Measurements from ENCODE around the gene ALDOC.
"Not testable (repeated sequence)": the region's sequence is repeated elsewhere in the genome, so short reads cannot be mapped to it uniquely, and the experiment has no call there.

ALDOC gene

DNA sequence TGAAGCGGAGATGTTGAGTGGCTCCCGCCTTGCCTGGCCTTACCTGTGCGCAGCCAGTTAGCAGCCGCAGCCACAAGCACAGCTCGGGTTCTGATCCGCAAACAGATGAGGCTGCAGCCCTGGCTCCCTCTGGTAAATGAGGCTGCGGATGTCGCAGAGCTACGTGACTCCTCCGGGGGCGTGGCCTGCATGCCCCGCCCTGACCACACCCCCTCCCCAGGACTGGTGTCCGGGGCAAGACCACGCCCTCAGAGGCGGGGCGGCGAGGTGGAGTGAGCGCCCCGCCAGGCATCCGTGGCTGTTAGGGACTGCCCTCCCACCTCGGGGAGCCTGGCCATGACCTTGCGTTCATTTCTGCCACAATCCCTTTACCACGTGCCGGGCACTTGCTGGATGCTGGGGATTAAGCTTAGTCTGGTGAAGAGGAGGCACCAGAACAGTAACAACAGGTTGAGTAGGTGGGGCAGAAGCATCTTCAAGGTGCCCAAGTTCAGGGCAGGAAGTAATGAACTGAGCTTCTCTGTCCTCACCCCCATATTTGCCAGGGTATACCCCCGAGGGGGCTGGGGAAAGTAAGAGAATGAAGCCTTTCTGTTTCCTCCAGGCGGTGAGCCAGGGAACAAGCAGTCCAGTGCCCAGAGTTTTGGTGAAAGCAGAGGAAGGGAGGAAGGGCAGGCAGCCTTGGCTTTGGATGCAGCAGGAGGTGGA lies at the start of gene ALDOC:
Gene ALDOC (minus strand): TSS at position 138 of the 708 bp plus-strand sequence. CDS start 1,363 bp downstream, outside the sequence.
- peak; percentile 97 for DNase-seq

DNA sequence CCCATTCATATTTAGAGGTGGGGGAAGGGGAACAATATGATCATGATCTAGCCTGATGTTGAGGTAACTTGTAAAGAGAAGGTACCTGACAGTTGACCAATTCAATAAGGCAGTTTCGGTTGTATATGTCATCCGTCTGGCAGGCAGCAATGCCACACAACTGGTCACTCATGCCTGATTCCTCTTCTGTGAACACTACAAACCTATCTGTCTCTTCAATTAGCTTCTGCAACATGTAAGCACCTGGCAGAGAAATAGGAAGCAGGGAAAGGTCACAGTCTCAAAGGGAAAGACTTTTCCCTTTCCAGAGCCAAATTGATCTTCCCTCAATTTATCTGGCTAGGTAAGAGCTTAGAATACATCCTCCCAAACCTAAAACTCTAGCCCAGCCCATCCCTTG lies 47.5 kb upstream of the ALDOC start:
- DNase-seq, result no peak

DNA sequence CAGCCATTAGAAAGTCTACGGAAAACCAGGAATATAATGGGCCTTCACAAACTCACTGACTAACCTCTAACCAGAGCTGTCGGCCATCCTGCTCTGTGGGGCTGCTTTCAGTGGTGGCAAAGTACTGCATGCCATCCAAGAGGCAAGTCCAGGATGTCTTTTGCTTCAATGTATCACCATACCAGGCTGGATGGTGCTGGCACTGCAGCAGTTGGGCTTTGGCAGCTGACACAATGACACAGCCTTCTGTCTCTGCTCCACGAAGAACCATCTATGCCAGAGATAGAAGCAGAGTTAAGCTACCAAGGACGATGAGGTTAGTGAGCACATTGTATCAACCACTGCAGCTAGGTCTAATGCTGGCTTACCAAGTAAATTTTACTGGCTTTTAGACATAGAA lies 47.0 kb upstream of the ALDOC start:
- DNase-seq, result no peak

DNA sequence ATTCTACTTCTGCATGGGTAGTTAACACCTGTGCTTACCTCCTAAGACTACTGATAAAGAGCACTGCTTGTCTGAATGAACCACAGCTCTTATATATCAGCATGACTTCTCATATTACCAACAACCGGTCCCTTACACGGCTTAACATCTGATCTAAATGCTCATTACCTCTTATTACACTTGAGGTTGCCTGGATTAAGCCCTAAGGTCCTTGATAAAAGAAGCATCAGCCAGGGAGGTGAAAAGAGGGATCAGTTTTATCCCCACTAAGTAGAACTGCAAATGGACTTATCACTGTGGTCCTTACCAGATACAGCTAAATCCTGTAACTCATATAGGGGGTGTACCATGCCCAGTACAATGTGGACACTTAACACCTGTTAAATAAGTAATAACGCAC lies 45.5 kb upstream of the ALDOC start:
- no peak for DNase-seq

DNA sequence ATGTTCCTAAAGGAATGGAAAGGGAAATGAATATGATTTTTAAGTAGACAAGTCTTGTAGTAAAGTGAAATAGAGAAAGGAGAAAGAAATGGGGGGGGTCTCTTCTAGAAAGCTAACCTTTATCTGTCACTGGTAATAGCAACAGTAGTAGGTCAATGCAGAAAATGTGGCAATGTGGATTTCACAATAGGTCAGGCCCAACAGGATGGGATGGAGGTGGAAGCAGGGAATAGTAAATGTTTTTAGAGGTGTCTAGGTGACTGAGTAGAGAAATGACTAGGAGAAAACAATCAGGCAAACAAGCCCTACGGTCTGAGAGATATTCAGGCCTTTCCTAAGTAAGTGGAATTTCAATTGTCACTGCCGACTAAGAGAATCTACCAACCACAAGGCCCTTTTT lies 43.3 kb upstream of the ALDOC start:
- DNase-seq, result no peak

DNA sequence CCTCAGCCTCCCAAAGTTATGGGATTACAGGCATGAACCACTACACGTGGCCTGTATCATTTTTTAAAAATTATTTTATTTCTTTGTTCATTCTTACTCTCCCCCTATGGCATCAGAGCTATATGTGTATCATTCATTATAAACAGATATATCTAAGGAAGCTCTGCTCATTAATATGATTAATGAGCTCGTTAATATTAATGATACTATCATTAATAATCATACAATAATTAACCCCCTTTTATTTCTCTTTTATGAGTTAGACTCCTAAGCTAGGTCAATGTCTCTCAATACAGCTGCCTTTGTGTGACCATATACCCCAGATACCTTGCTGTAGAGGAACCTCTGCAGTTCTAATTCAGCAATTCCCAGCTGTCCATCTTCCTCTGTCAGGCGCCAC lies 41.8 kb upstream of the ALDOC start:
- DNase-seq, result no peak

DNA sequence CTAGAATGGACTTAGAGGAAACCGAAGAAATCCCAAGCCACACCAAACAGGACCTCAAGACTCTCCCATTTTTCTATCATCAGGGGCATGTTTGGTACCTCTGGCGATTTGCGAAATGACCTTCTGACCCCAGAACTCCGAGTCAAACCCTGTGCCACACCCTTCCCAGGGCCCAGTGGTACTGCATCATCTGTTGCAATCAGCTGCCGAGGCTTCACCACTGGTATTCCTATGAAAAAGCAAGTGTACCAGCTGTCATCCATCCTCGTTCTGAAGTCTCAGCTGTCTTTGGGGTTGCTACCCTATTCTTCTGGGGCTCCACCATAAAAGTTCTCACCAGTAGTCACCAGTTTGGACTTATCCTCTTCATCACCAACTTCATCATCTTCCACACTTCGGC lies 39.6 kb upstream of the ALDOC start:
- no peak for DNase-seq

DNA sequence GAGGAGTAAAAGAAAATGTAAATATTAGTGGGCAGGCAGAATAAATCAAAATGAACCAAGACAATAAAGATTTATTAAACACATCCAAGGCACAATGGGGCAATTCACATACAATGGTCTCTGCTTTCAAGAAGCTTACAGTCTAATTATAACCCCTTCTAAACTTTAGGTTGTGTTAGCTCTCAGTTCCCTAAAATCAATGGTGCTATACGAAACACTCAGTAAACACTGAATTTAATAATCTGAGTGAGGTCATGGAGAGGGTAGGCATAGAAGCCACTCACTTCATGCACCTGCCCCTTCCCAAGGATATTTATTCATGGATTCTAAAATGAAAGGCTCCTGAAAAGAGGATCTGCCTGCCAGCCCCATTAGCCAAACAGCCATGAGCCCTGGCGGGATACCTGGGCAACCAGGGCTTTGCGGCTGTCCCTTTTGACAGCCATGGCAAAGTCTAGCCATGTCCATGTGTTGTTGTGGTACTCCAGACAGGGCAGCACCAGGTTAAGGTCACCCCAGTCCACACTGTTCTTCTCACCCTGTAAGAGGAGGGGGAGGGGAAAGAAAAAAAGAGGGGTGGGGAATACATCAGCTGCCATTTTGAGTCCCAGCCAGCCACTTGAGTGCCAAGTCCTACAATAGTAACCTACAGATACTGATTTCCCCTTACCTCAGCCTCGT lies 38.7 kb upstream of the ALDOC start:
- DNase-seq, result no peak

DNA sequence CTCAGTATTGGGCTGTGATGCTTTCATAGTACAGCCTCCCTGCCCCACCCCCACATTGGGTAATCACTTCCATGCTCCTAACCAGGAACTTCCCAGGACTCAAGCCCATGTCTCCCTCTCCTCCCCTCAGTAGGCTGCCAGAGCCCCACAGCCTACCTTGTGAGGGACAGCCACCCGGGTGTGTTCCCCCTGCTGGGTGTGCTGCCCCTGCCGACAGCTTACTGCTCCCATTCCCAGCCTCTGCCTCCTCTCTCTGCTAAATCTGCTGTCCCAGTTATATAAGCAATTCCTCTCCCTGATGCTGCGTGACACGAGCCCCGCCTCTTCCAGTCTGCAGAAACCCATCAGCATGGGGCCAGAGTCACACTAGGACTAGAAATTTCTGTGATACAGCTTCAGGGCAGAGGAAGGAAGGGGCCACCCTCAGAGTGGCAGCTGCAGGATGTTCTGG lies 37.3 kb upstream of the ALDOC start, which contains the start of gene RSKR:
Gene RSKR (minus strand): TSS at position 255 of the 451 bp plus-strand sequence. CDS start 24 bp downstream, at position 231.
- no peak for DNase-seq

DNA sequence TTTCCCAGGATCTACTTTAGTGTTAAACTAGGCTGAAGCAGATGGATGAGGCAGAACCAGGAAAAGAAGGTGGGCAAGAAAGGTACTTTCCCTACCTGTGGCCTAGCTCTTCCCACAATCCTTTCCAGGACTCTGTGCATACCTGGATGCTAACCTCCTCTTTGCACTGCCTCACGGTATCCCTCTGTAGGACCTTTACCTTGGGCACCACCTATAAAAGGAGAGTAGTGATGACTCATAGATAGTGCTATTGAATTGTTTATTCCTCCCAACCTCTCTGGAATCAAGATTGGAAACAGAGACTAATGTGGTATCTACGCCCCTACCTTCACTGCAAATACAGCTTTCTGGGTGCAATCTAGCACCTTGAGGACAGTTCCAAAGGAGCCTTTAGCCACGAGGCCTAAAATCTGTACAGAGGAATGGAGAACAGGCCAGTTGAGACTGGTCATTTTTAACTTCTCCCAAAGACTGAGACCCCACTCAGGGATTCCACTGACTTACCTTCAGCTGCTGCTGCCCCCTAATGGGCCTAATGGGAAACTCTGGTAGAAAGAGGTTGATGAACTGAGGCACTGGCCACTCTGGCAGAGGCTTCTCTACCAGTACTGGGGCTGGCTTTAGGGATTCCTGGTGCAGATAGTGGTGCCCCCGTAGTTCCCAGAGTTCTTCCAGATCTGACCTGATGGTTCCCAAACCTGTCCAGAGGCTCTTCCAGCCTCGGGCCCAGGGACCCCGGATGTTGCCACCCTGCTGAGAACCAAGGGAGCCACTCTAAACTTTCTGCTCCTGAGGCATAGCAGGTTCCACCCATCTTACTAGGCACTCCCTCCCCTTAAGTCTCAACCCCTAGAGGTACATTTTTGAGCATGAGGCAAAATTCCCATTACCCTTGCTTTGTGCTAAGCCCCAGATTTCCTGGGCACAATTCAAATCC lies 36.5 kb upstream of the ALDOC start:
- DNase-seq, result peak; percentile 35

DNA sequence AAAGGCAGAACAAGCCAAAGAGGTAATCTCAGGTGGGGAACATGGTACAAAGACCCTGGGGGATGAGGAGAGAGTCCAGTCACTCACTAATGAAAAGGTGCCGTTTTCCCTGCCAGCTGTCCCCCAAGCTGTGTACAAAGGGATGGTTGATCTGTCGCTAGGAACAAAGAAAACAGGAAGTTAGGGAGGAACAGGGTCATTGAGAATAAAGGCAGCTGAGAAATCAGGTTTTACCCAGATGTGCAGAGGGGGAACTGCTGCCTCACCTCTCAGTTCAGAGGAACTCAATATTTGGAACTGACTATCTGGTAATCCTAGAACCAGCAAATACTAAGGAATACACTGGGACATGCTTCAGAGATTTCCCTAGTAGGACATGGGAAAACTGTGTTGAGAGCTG lies 35.8 kb upstream of the ALDOC start:
- DNase-seq, result no peak

DNA sequence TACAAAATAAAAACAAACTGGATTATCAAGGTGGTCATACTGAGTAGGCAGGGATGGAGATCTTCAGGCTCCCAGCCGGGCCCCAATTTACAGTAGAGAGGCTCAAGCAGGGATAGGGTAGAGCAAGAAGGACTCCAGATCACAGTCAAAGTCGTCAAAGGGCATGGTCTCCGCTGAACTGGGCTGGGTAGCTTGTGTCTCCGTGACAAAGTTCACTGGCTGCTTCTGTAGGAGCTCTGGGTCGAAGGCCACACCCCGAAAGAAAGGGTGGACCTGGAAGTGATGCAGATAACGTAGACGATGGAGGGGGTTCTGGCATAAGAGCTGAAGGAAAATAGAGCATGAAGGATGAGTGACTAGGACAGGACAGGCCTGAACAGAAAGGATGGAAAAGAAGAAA lies 33.7 kb upstream of the ALDOC start:
- DNase-seq, result no peak

DNA sequence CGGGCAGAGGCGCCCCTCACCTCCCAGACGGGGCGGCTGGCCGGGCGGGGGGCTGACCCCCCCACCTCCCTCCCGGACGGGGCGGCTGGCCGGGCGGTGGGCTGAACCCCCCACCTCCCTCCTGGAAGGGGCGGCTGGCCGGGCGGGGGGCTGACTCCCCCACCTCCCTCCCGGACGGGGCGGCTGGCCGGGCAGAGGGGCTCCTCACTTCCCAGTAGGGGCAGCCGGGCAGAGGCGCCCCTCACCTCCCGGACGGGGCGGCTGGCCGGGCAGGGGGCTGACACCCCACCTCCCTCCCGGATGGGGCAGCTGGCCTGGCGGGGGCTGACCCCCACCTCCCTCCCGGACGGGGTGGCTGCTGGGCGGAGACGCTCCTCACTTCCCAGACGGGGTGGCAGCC lies 27.3 kb upstream of the ALDOC start:
- DNase-seq, result not testable (repeated sequence)

DNA sequence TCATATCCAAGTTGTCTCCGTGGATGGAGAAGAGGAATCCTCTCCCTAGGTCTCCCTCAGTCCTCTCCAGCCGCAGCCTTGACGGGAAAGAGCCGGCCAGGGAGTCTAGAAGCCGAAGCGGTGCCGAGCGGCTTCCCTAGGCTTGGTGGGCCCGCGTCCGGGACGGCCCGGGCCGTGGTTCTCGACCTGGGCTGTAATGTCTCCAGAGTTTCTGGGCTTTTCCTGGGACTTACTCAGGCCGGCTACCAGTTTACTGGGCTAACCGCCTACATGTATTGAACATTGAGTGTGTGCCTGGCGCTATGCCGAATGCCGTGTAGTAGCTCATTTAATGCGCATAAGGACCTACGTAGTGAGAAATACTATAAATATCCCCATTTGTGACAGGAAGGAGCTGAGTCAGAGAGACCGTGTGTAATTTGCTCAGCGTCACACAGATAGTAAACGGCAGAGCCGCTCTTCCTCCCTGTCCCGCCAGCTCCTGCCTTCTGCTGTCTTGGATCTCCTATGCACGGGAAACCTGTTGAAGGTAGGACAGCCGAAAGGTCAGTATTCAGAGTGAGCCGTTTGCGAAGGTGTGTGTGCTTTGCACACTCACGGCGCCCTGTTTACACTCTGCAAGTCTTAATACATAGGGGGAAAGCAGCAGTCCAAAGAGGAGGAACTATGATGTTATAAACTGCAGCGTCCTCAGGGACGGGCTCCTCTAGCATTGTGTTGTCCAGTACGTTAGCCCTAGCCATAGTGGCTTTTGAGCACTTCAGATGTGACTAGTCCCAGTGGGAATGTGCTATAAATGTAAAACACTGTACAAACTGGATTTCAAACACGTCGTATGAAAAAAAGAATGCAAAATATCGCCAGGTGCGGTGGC lies 22.9 kb upstream of the ALDOC start:
- peak; percentile 73 for DNase-seq

DNA sequence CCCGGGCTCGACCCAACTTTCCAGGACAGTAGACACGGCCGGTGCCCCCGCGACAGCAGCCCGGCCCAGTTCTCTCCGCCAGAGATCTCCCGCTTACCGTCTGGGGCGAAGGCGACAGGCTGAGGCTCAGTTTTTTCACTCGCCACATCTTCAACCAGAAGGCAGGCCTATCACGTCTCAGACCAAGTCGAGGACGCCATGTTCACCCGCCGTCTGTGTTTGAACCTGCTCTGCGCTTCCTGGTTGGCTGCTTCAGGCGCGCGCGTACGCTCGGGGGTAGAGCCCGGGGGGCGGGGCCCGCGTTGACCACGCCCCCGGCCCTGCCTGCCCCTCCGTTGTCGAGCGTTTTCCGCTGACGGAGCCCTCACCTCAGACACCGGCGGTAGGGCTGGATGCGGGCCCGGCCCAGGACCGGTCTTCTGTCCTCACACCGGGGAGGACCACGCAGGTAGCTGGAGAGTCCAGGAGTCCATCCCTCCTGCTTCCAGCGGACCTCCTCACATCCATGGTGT lies 22.2 kb upstream of the ALDOC start, which contains the start of gene SPAG5:
Gene SPAG5 (minus strand): TSS at position 227 of the 512 bp plus-strand sequence. CDS start 79 bp downstream, at position 148.
- DNase-seq, result peak; percentile 95

DNA sequence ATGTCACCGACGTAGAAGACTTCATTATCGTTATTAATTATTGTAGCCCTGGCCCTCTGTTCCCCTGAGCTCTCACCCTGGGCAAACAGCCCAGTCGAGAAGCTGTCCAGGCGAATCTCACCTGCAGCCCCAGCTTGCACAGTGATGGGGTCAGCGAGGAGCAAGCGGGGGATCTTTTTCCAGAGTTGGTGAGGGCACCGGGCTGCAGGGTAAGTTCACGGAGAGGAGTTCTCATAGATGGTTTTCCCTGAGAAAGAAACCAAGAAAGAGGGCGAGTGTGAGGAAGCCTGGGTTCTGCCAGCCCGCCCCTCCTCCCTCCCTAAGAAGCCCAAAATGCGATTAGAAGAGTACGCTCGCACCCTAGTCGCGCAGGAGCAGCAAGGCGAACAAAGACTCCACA lies 21.7 kb upstream of the ALDOC start:
- DNase-seq, result no peak

DNA sequence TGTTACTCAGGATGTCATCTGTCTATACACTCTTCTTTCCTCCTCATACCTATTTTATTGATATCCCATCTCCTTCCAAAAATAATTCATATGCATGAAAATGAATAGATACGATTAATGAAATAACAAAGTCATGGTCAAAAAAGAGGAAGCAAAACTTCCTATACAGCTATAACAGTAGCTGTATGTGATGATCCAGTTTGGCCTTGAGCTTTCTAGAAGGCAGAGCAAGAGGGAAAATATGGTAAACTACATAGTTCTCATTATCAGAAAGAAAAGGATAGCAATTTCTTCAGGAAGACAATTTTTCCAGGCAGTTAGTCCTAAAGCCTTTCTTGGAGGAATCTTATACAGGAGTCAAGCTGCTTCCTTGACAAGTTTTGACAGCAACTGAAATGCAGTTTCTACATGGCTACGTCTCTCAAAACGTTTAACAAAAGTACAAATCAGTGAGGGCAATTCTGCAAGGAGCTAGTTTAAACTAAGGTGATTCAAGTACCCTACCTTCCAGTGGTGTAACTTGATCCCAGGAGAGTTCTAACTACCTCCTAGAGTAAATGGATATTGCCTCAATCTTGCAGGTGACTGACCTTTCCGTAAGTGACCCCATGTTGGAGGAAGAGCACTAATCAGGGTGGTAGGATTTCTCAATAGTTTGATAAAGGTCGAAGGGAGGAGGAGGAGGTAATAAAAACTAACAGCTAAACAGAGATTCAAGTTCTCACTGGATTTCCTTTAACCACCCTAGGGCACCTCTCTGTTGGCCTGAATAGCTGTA lies 21.1 kb upstream of the ALDOC start:
- peak; percentile 43 for DNase-seq

DNA sequence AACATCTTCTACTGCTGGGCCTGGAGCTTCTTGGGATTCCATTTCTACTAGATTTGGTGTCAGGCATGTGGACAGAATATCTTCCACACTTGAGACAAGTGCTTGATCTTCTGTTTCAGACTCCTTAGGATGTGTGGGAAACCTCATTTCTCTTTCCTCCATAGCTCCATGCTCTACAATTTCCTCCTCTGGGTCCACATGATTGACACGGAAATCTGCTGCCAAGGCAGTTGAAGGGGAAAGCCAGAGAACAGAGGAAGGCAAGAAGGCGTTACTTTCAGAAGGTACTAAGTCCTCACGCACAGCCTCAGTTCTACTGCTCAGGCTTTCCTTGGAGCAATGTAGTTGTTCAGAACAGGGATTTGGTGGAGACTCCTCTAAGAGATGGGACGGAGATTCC lies 15.6 kb upstream of the ALDOC start:
- no peak for DNase-seq

DNA sequence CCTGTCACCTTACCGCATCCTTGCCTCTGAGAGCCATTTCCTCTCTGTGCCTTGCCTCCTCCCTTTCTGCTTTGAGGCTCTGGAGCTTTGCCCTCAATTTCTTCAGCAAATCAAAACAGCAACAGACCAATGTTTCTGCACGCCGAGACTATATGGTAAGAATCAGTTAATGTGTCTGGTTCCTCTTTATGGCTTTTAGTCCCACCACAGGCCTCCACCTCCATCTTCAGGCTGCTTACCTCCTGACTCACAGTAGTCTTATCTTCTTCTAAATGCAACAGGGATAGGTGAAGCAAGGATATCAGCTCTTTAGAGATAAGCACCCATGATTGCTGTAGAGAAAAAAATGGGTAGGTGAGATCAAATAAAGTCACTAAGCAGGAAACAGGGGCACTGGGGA lies 9.2 kb upstream of the ALDOC start:
- DNase-seq, result no peak

DNA sequence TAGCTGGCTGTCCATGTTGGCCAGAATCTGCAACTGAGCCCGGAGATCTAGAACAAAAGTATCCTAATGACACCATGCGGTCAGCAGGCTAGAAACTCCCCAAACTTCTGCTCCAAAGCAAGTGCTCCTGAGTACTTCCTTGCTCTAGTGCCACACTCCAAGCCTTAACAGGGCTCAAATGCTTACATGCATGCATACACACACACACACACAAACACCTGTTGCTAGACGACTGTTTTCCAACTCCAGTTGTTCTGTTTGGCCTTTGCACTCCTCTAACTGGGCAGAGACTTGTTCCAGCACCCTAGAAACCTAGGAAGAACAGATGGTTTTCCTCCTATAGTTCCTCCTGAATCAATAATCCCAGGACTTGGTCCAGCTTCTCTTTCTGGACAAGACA lies 7.7 kb upstream of the ALDOC start:
- DNase-seq, result no peak

DNA sequence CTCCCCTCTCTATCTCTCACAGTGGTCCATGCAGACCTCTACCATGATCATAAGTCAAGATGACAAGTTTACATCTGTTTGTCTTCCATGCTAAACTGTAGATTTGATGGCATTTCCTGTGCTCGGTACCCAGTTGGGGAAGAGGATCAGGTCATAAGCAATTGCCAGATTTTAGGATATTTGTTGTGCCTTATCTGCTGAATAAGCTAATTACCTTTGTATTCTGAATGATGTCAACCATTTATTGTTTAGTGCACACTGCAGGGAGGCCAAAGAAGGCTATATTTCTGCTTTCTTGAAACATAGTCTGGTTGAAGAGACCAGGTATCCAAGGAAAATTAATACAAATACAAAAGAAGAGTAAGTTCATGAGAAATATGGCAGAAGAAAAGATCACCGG lies 5.8 kb upstream of the ALDOC start:
- no peak for DNase-seq

All from NCI-H510A treated with DMSO at 0.1 percent for 48 hours (cell line).